HepG2 (cell line): ENCODE data around the gene PDHA1. TPM values are rescaled to one million over a fixed set of nuclear protein-coding genes. Genes with fewer than 3 reads are reported as not detected.
A peak's percentile ranks its signal among the peaks of the same experiment; 100 is the strongest.

Source experiments
- ARNTL ChIP-seq: sonication (generic); formaldehyde crosslinking; IDR thresholded peaks from 2 replicates; pipeline ENCODE4 v1.4.0; 2020; ENCODE audit warnings: mild to moderate bottlenecking, missing genetic modification reagents
- EP300 ChIP-seq, 3 experiments: sonication (generic) in 1 of 3; formaldehyde crosslinking in 1 of 3; IDR thresholded peaks; 2 replicates each; pipeline versions ENCODE4 v1.5.1 to v1.6.1; 2011 to 2020; ENCODE audit warnings: low read depth in 2 of 3, low read length in 2 of 3, borderline replicate concordance in 1 of 3, improper control_type of control experiment in 1 of 3, mild to moderate bottlenecking in 1 of 3, missing genetic modification reagents in 1 of 3, moderate library complexity in 1 of 3
- HOXA5 ChIP-seq: sonication (generic); formaldehyde crosslinking; IDR thresholded peaks from 2 replicates; pipeline ENCODE4 v1.4.0; 2020; ENCODE audit warnings: missing genetic modification reagents
- KAT2B ChIP-seq: fragments of 150-350 bp; IDR thresholded peaks from 2 replicates; pipeline ENCODE4 v1.6.1; 2014; ENCODE audit warnings: low read depth, low read length, borderline replicate concordance
- NONO ChIP-seq, 2 experiments: fragments of 450-650 bp in 1 of 2; sonication (generic) in 1 of 2; formaldehyde crosslinking in 1 of 2; IDR thresholded peaks in 1 of 2; conservative IDR thresholded peaks in 1 of 2; 2 replicates each; pipeline versions ENCODE4 v1.6.1 to v1.8.0; 2017 to 2022; ENCODE audit warnings: mild to moderate bottlenecking in 1 of 2, missing genetic modification reagents in 1 of 2, moderate library complexity in 1 of 2
- RBFOX2 ChIP-seq: fragments of 200-400 bp; formaldehyde crosslinking; IDR thresholded peaks from 2 replicates; pipeline ENCODE4 v1.6.1; 2017; ENCODE audit warnings: low read depth, mild to moderate bottlenecking, low read length
- RBM22 ChIP-seq: fragments of 200-400 bp; formaldehyde crosslinking; optimal IDR thresholded peaks from 2 replicates; pipeline ENCODE3; 2017; ENCODE audit warnings: mild to moderate bottlenecking, low read length, moderate library complexity
- RELA ChIP-seq: sonication (generic); formaldehyde crosslinking; IDR thresholded peaks from 2 replicates; pipeline ENCODE4 v1.4.0; 2020; ENCODE audit warnings: missing genetic modification reagents
- TAF1 ChIP-seq: sonication (generic); formaldehyde crosslinking; IDR thresholded peaks from 2 replicates; pipeline ENCODE4 v1.4.0; 2020; ENCODE audit warnings: missing genetic modification reagents
- TFDP1 ChIP-seq: IDR thresholded peaks from 2 replicates; pipeline ENCODE4 v1.6.1; 2016; ENCODE audit warnings: missing compliant biosample characterization, missing genetic modification reagents, borderline replicate concordance
- ZNF331 ChIP-seq: sonication (generic); formaldehyde crosslinking; IDR thresholded peaks from 2 replicates; pipeline ENCODE4 v1.4.0; 2020; ENCODE audit warnings: missing genetic modification reagents
- polyA plus RNA-seq, 8 experiments: library from polyadenylated mRNA; depleted of rRNA in 3 of 8; stranded (reverse) in 7 of 8; unstranded in 1 of 8; fragments of >200 nt; fragmentation: Illumina TruSeq in 4 of 8; extraction: Trizol in 4 of 8; gene quantifications; 2 replicates each; pipeline versions ENCODE4 v1.2.1 to v1.2.3, GENCODE V29; 2011 to 2016; ENCODE audit warnings: low read depth in 4 of 8, missing spikeins in 1 of 8, mixed read lengths in 1 of 8; ENCODE audit not compliant: insufficient read depth in 1 of 8
- total RNA-seq, 5 experiments: library from RNA; depleted of rRNA; stranded (reverse); fragments of >200 nt; fragmentation: Illumina TruSeq; extraction: Trizol; gene quantifications; 2 replicates each; pipeline ENCODE4 v1.2.3, GENCODE V29; 2016; ENCODE audit warnings: low read depth in 1 of 5
- TF ChIP-seq, protein P1 (sequence below): sonication (generic); formaldehyde crosslinking; IDR thresholded peaks from 2 replicates; pipeline ENCODE4 v1.8.1; 2023; ENCODE audit warnings: missing genetic modification reagents, inconsistent platforms, borderline replicate concordance
- TF ChIP-seq, protein P2 (sequence below): sonication (generic); formaldehyde crosslinking; IDR thresholded peaks from 2 replicates; pipeline ENCODE4 v1.5.0; 2020; ENCODE audit warnings: mild to moderate bottlenecking, missing genetic modification reagents, borderline replicate concordance
- TF ChIP-seq, protein P3 (sequence below): sonication (generic); formaldehyde crosslinking; IDR thresholded peaks from 2 replicates; pipeline ENCODE4 v1.5.1; 2020; ENCODE audit warnings: mild to moderate bottlenecking, missing genetic modification reagents, moderate library complexity

The PDHA1 gene
- total and polyA plus RNA-seq, 2 of the 13 experiments (the other 11 are each of a cell fraction or from before 2014, with no cell fraction given): 177 to 249 TPM

DNA sequence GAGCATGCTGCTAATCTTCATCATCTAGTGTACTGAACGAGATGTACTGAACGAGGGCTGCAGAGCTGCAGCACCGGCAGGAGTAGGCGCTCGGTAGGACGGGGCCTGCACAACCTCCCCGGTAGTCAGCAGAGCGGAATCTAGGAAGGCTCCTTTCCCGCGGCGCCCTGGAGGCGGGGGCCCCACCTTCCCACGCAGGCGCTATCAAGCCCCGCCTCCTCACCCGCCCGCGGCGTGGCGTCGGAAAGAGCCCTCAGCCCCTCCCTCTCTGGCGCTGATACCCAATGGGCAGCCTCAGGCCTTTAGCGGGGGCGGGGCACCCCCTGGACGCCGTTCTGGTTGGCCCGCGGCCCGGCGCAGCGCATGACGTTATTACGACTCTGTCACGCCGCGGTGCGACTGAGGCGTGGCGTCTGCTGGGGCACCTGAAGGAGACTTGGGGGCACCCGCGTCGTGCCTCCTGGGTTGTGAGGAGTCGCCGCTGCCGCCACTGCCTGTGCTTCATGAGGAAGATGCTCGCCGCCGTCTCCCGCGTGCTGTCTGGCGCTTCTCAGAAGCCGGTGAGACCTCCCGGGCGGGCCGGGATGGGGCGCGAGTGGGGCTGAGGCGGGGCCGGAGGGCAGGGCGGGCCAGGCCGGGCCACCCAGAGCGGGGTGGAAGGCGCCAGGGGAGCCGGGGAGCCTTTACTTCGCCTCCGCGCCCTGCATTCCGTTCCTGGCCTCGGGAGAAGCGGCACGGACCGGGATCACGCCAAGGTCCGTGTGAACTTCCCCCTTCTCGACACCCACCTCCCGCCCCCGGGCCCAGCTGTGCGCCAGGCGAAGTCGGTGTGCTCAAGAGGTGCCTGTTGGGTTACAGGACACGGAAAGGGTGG, at the start of gene PDHA1 (continued):
- TF ChIP-seq TAF1 (CRISPR knock-in tag) (peak; percentile 77; the same call in 1 of the 2 replicates), KAT2B (no peak), TFDP1 (CRISPR knock-in tag) (peak; percentile 67; the same call in 1 of the 2 replicates), ZNF331 (no peak), RBFOX2 (peak; percentile 79), ARNTL (CRISPR knock-in tag) (peak; percentile 56; the same call in 1 of the 2 replicates), NONO (IDR thresholded peaks at IDR 0.05) (no peak), NONO (CRISPR knock-in tag; conservative IDR thresholded peaks at IDR 0.05) (peak; percentile 57; the same call in 1 of the 2 replicates), RELA (CRISPR knock-in tag) (no peak), HOXA5 (no peak), RBM22 (no peak), EP300 (IDR thresholded peaks at IDR 0.05; ENCODE audit: low read depth in 2 of 2, low read length in 2 of 2) (0 out of 4 replicates have a peak, but pooled peaks of 1 of the 2 experiments have one; percentile 4), EP300 (CRISPR knock-in tag; IDR thresholded peaks at IDR 0.05; ENCODE audit: borderline replicate concordance) (no peak)
- TF ChIP-seq, protein P1, sequence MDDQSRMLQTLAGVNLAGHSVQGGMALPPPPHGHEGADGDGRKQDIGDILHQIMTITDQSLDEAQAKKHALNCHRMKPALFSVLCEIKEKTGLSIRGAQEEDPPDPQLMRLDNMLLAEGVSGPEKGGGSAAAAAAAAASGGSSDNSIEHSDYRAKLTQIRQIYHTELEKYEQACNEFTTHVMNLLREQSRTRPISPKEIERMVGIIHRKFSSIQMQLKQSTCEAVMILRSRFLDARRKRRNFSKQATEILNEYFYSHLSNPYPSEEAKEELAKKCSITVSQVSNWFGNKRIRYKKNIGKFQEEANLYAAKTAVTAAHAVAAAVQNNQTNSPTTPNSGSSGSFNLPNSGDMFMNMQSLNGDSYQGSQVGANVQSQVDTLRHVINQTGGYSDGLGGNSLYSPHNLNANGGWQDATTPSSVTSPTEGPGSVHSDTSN (CRISPR knock-in tag): no peak
- TF ChIP-seq, protein P2, sequence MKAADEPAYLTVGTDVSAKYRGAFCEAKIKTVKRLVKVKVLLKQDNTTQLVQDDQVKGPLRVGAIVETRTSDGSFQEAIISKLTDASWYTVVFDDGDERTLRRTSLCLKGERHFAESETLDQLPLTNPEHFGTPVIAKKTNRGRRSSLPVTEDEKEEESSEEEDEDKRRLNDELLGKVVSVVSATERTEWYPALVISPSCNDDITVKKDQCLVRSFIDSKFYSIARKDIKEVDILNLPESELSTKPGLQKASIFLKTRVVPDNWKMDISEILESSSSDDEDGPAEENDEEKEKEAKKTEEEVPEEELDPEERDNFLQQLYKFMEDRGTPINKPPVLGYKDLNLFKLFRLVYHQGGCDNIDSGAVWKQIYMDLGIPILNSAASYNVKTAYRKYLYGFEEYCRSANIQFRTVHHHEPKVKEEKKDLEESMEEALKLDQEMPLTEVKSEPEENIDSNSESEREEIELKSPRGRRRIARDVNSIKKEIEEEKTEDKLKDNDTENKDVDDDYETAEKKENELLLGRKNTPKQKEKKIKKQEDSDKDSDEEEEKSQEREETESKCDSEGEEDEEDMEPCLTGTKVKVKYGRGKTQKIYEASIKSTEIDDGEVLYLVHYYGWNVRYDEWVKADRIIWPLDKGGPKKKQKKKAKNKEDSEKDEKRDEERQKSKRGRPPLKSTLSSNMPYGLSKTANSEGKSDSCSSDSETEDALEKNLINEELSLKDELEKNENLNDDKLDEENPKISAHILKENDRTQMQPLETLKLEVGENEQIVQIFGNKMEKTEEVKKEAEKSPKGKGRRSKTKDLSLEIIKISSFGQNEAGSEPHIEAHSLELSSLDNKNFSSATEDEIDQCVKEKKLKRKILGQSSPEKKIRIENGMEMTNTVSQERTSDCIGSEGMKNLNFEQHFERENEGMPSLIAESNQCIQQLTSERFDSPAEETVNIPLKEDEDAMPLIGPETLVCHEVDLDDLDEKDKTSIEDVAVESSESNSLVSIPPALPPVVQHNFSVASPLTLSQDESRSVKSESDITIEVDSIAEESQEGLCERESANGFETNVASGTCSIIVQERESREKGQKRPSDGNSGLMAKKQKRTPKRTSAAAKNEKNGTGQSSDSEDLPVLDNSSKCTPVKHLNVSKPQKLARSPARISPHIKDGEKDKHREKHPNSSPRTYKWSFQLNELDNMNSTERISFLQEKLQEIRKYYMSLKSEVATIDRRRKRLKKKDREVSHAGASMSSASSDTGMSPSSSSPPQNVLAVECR (CRISPR knock-in tag): peak; percentile 75; the same call in 1 of the 2 replicates
- TF ChIP-seq, protein P3, sequence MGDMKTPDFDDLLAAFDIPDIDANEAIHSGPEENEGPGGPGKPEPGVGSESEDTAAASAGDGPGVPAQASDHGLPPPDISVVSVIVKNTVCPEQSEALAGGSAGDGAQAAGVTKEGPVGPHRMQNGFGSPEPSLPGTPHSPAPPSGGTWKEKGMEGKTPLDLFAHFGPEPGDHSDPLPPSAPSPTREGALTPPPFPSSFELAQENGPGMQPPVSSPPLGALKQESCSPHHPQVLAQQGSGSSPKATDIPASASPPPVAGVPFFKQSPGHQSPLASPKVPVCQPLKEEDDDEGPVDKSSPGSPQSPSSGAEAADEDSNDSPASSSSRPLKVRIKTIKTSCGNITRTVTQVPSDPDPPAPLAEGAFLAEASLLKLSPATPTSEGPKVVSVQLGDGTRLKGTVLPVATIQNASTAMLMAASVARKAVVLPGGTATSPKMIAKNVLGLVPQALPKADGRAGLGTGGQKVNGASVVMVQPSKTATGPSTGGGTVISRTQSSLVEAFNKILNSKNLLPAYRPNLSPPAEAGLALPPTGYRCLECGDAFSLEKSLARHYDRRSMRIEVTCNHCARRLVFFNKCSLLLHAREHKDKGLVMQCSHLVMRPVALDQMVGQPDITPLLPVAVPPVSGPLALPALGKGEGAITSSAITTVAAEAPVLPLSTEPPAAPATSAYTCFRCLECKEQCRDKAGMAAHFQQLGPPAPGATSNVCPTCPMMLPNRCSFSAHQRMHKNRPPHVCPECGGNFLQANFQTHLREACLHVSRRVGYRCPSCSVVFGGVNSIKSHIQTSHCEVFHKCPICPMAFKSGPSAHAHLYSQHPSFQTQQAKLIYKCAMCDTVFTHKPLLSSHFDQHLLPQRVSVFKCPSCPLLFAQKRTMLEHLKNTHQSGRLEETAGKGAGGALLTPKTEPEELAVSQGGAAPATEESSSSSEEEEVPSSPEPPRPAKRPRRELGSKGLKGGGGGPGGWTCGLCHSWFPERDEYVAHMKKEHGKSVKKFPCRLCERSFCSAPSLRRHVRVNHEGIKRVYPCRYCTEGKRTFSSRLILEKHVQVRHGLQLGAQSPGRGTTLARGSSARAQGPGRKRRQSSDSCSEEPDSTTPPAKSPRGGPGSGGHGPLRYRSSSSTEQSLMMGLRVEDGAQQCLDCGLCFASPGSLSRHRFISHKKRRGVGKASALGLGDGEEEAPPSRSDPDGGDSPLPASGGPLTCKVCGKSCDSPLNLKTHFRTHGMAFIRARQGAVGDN (CRISPR knock-in tag): peak; percentile 61
